Cardiac fibroblast (primary cell): ENCODE data around the gene SCNN1B.

Experiments used
- DNase-seq, 2 donors: peaks; one replicate each; pipeline versions ENCODE4 v3.0.0 to v3.0.0-alpha.2; 2010; ENCODE audit warnings: low read depth in 2 of 2
- H3K4me3 ChIP-seq, 2 donors: replicated peaks in 1 of 2; 1 replicate in 1 of 2; 2 replicates in 1 of 2; pipeline ENCODE4 v1.5.1; 2011; ENCODE audit warnings: low read depth in 2 of 2, low read length in 2 of 2, mild to moderate bottlenecking in 2 of 2, moderate library complexity in 1 of 2
- TF ChIP-seq, protein P1 (sequence below): IDR thresholded peaks from one replicate; pipeline ENCODE4 v1.5.1; 2011; ENCODE audit warnings: low read depth, mild to moderate bottlenecking, low read length, inconsistent platforms

Gene SCNN1B

DNA sequence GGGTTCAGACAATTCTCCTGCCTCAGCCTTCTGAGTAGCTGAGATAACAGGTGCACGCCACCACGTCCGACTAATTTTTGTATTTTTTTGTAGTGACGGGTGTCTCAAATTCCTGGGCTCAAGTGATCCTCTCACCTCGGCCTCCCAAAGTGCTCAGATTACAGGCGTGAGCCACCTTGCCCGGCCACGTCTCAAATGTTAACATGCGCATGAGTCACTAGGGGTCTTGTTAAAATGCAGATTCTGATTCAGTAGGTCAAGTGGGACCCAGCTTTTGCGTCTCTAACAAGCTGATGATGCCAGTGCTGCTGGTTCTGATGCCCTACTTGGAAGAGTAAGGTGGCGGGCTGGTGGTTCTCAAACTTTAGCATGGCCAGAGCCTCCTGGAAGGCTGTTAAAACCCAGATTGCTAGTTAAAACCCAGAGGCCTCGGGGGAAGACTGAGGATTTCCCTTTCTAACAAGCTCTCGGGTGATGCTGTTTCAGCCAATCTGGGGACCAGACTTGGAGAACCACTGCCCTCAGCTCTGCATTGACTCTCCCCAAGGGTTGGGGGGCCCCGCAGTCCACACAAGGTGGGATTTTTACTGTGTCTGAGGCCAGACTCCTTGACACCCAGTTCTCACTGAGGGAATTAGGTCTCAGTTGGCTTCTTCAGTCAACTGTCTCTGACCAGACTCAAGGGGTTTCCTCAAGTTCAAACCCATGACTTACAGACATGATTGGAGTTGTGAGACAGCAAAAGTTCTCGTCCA, 17.9 kb downstream of the SCNN1B start:
- no peak for DNase-seq
- TF ChIP-seq, protein P1, sequence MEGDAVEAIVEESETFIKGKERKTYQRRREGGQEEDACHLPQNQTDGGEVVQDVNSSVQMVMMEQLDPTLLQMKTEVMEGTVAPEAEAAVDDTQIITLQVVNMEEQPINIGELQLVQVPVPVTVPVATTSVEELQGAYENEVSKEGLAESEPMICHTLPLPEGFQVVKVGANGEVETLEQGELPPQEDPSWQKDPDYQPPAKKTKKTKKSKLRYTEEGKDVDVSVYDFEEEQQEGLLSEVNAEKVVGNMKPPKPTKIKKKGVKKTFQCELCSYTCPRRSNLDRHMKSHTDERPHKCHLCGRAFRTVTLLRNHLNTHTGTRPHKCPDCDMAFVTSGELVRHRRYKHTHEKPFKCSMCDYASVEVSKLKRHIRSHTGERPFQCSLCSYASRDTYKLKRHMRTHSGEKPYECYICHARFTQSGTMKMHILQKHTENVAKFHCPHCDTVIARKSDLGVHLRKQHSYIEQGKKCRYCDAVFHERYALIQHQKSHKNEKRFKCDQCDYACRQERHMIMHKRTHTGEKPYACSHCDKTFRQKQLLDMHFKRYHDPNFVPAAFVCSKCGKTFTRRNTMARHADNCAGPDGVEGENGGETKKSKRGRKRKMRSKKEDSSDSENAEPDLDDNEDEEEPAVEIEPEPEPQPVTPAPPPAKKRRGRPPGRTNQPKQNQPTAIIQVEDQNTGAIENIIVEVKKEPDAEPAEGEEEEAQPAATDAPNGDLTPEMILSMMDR, result no peak
- H3K4me3 ChIP-seq, result no peak overlapping the region

DNA sequence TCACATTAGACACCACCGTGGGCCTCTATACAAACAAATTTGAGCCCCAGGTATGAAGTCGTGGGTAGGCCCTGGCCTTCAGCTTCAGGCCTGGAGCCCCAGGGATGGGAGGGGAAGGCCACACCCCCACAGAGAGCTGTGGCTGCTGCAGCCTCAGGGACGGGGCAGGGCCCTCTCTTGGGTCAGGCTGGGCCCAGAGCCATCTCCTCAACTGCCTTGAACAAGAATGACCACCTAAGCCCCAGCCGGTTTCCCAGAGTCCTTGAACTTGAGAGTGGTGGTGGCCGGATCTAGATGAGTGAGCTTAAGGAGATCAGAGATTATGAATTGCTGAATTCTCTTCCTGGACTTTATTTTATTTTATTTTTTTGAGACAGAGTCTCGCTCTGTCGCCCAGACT, 18.6 kb downstream of the SCNN1B start:
- no peak for DNase-seq
- H3K4me3 ChIP-seq, result no peak overlapping the region
- TF ChIP-seq, protein P1, result no peak

DNA sequence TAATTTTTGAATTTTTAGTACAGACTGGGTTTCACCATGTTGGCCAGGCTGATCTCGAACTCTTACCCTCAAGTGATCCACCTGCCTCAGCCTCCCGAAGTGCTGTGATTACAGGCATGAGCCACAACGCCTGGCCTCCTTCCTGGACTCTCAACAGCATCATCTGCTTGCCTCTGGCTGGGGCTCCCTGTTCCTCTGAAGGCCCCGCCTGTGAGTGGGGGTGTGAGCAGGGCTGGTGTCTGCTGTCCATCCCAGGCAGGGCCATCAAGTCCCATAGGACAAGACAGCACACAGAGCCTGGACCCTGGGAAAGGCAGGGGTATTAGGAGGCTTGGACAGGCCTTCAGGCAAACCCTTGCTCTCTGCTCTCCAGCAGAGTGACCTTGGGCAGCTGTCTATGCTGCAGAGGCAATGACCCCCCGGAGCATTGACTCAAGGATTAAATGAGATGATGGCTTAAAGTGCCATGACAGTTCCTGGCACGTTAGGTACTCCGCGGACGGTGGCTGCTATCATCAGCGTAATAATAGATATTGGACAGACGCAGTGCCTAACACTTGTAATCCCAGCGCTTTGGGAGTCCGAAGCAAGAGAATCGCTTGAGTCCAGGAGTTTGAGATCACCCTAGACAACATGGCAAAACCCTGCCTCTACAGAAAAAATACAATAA, 19.2 kb downstream of the SCNN1B start:
- no peak overlapping the region for H3K4me3 ChIP-seq
- TF ChIP-seq, protein P1, result no peak
- no peak for DNase-seq

DNA sequence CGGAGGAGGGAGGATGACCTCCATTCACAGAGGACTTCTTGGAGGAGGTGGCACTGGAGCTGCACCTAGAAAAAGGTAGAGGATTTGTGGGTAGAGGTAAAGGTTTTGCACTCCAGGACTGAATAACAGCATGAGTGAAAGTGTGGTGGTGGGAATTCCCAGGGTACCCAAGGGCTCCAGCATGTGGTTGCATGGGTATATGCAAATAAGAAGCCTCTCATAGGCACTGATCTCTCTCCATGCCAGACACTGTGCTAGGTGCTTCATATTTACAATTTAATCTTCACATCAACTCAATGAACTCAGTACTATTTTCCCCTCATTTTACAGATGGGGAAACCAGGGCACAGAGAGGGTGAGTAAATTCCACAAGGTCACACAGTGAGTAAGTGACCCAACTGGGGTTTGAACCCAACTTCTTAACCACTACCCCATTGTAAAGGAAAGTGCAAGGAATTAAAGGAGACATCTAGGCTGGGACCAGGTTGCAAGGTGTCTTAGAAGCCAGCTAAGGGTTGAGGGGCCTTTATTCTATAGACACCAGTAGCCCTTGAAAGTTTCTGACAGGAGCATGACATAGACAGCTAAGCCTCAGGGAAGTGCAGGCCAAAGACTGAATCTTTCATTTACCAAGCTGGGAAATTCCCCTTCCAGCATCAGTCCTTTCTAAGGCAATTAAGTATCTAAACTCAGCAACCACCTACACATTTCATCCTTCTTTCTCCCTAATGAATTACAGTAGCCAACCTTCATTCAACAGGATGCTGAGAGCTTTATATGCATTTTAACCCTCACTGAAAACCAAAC, 21.3 kb downstream of the SCNN1B start:
- DNase-seq, result no peak
- TF ChIP-seq, protein P1, result no peak
- no peak overlapping the region for H3K4me3 ChIP-seq

DNA sequence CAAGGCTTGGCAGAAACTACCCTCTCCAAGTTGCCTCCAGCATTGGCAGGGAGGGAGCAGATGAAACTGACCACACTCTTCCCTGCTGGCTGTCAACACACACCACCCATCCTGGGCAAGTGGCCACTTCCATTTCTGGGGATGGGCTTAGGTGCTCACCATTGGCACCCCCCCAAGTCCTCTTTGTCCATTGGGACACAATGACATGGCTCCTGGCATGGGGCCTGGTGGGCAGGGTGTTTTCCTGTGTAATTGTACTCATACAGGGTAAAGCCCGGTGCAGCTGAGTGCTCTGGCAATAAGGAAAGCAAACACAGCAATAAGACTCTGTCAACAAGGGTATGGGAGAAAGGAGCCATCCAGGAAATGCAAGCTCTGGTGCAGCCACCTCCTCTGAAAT, 22.6 kb downstream of the SCNN1B start:
- TF ChIP-seq, protein P1, result no peak

DNA sequence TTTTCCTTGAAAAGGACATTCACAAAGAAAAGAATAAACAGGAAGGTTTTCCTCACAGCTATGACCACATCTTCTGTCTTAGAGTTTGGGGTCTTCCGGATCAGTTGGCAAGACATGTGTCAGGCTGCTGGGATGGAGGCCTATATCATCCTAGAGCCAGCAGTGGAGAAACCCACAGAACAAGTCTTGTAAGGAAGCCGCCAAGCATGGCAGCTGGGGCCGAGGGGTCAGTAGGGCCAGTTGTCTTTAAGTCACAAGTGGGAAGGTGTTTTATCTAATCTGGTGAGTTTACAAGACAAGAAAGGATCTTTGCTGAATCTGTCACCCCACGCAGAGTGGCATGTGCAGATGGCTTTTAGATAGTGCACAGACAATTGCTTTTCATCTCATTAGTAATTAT, 25.7 kb downstream of the SCNN1B start:
- H3K4me3 ChIP-seq, result no peak overlapping the region
- TF ChIP-seq, protein P1, result no peak
- DNase-seq, result no peak

More for the DNA sequence above, 22.6 kb downstream of the SCNN1B start:
- no peak for DNase-seq
- no peak overlapping the region for H3K4me3 ChIP-seq
